Suppressor macrophage (primary cell): ENCODE results near the gene PRR5L.

Experiments used
- DNase-seq, 4 experiments: peaks; one replicate each; pipeline ENCODE4 v3.0.0-alpha.2; 2020 to 2022

Gene PRR5L

GRCh38 chr11:36377759-36378564 lies 81.9 kb downstream of the PRR5L start:
- DNase-seq: peak in 3 of 4 experiments; percentile 43 to 61 (median 44)

DNA sequence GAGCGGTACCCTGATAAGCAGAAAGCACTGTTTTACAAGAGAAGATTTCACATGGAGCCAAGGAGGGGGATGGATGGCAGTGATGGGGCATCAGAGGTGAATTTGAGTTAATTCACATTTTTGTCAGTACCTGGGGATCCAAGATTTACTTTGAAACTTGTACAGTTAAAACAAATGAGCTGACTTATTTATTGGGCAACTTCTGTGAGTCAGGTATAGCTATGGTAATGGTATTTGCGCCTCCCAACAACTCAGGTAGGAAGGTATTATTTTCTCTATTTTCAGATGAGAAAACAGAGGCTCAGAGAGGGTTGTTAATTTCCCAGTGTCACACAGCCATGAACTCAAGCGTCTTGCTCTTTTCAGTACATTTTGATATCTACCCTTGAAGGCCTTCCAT lies 83.6 kb downstream of the PRR5L start:
- DNase-seq: no peak

DNA sequence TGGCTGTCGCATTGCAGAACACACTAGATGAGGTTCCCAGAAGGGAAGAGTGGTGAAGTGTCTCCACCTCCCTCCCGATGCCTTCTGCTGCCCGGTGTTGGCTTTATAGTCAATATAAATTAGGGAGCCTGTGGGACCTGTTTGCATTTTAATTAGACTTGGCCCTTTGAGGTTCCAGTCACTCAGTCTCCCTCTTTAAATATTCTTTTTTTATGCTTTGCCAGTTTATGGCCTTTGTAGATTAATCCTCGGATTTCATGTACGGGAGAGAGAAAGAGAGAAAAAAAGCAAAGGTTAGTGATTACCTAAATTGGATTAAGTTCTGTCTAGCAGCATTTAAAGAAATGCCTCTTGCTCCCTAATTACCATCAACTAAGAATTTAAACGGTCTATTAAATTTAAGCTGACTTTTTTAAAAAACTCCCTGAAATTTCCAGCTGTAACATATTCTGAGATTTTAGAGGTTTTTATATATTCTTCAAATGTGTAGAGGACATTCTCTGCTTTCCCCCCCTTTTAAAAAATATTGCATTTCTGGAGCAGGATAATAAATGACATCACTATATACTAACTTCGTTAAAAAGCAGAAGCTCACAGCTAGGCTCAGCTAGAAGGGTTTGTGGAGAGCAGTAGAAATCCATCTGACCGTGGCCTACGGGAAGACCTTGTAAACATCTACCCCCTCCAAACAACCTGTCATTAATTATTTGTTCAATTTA lies 84.4 kb downstream of the PRR5L start:
- peak in 3 of 4 experiments; percentile 37 to 60 (median 56) for DNase-seq

- DNase-seq: peak in 3 of 4 experiments; percentile 8 to 27 (median 24)
Observed at GRCh38 chr11:36381015-36381360, 84.9 kb downstream of the PRR5L start.

GRCh38 chr11:36383195-36383594 lies 87.1 kb downstream of the PRR5L start:
- no peak for DNase-seq

- DNase-seq: no peak
Observed at GRCh38 chr11:36385121-36385970, 89.3 kb downstream of the PRR5L start.

DNA sequence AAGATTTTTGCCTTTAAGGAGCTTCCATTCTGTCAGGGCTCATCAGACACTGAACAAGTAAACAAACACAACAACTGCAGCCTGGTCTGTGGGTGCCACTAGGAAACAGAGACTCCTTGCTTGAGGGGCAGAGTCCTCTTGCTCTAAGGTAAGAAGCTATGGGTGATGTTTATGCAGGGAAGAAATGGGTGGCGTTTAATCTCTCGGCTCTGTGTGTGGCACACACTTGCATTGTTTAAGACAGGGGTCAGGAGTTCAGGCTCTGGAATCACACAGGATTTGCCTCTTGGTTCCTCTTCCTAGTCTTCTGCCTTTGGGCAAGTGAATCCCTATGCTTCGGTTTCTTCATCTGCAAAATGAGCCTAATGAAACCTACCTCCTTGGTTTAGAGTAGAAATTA lies 90.3 kb downstream of the PRR5L start:
- peak in 2 of 4 experiments; percentile 22 to 24 for DNase-seq

DNA sequence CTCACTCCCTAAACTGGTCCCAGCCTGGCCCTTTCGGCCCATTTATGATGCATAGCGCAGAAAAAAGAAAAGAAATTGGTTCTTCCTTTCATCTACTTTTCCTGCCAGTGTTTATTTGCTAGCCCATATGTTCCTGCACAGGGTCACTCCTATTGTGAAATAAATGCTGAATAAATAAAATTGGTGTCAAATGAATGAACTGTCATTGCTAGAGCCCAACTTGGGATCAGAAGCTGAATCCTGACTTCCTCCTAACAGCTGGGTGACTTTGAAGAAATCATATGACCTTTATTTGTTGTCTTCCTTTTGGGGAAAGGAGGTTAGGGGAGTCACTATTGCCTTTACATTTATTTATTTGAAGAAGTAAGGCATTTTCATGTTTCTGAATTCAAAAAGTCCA lies 92.0 kb downstream of the PRR5L start:
- peak in 3 of 4 experiments; percentile 44 to 80 (median 79) for DNase-seq

DNA sequence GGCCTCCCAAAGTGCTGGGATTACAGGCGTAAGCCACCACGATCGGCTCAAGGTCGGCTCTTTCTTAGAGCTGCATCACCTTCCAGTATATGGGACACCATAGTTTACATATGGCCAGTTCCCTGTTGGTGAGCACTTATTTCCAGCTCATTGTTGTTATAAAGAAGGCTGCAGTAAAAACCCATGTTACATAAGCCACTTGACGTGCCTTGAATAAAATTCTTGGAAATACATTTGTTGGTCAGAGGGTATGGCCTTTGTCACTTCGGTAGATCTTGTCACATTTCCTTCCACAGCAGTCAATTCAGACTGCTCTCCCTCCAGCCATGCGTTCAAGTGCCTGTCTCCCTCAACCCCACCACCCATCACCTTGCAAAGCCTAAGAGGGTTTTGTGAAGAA lies 92.9 kb downstream of the PRR5L start:
- DNase-seq: no peak

GRCh38 chr11:36389811-36390210 lies 93.7 kb downstream of the PRR5L start:
- DNase-seq: no peak

DNA sequence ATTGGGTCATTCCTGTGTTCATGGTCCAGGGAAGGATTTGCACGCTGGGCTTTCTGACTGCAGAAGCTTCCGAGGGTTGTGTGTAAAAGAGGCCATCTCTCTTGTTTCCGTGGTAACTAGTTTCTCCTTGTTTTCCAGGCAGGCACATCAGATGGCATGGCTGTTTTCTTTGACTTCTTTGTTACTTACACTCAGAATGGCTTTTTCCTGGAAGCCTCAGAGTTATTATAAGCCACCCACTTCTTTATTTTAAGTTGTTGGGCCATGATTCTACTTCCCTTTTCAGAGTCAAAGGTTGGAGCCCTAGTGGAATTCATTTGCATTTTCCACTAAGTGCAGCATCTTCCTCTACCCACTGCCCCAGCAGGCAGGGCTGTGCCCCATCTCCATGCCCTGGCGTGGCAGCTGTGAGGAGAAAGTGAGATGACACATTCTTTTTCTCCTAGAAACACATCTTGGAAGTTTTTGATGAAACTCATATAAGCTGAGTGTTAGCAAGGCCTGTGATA lies 94.9 kb downstream of the PRR5L start:
- peak; percentile 75 to 92 (median 84) for DNase-seq

GRCh38 chr11:36392196-36392595 lies 96.1 kb downstream of the PRR5L start:
- DNase-seq: peak in 2 of 4 experiments; percentile 39 to 53

- no peak for DNase-seq
Observed at GRCh38 chr11:36394056-36394455, 98.0 kb downstream of the PRR5L start.

DNA sequence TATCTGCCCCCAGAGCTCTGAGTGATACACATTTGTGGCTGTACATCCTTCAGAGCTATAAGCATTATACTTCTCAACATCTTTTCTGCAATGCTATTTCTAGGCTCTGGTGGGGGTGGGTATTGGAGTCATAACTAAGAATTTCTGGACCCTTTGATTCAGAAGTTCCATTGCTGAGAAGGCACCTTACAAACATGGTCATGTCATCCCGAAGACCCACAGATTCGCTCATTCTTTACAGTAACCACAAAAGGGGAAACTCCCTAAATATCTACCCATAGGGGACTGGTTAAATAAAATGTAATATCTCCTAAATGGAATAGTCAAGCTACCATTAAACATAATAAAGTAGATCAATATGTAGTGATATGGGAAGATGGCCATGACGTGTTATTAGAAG lies 98.8 kb downstream of the PRR5L start:
- DNase-seq: peak in 1 of 4 experiments; percentile 39

- no peak for DNase-seq
Observed at GRCh38 chr11:36395978-36396736, 100.1 kb downstream of the PRR5L start.

DNA sequence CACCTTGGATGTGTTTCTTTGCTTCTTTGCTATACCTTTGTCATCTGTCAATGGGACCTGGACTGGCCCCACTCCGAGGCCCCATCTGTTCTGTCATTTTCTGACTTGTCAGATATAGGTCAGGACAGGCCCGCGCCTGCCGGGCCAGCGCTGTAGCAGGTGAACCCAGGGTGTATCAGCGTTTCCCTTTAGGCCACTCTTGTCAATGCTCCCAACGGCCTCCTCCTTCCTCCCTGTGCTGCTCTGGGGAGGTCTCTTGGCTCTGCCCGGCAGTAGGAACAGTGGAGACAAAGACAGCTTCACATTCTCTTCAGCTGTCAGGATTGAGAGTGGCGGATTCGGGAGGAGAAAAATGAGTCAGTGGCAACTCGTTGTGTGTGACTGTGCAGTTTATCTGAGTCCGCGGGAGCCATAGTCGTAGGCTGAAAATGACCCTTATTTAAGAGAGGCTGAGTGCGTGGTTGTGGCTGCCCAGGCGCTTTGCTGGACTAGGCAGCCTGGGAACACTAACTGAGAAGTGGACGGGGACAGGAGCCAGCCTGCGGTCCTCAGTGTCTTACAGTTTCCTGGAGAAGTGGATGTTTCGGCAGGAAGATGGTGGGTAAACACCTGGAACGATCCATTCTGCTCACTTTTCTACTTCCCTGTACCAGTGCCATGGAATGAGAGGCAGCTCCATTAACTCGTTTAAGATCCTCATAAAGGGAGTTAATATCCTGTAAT lies 102.3 kb downstream of the PRR5L start:
- no peak for DNase-seq

- DNase-seq: no peak
Observed at GRCh38 chr11:36399236-36399635, 103.1 kb downstream of the PRR5L start.

GRCh38 chr11:36399745-36400144 lies 103.7 kb downstream of the PRR5L start:
- no peak for DNase-seq

DNA sequence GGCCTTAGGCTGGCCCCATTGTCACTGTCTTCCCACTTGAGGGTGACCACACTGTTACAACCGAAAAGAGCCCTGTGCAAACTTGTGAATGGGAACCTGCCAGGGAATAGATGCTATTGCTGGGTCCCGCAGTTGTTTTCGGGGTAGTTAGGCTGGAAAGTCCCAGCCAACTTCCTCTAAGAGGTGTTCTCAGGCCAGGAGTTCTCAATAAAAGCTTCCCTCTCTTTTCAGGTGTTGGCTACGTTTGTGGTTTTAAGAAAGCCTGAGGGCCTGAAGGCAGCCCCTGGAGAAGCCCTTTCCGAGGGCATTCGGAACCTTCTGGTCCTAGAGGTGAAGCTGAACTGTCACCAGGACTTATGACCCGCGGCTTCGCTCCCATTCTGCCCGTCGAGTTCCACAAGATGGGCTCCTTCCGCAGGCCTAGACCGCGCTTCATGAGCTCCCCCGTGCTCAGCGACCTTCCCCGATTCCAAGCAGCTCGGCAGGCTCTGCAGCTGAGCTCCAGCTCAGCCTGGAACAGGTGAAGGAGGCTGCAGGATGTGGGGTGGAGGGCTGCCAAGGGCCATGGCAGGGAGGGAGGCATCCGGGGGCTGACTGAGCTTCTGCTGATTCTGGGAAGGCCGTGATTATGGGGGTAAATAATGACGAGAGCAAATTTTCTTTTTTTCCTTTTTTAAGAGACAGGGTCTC lies 104.8 kb downstream of the PRR5L start:
- DNase-seq: peak in 1 of 4 experiments; percentile 20

GRCh38 chr11:36402568-36403170 lies 106.6 kb downstream of the PRR5L start:
- DNase-seq: no peak
